ENCODE data around the gene NAA25. TPM values are rescaled to one million over a fixed set of nuclear protein-coding genes. Genes with fewer than 3 reads are reported as not detected.

Gene NAA25
- total RNA-seq, 1 donor from 2014 or later, result 37.4 TPM

- peak overlapping the region; percentile 95 for H3K27ac Mint-ChIP-seq
- no peak overlapping the region for H3K4me3 Mint-ChIP-seq
- TF ChIP-seq, protein P1, sequence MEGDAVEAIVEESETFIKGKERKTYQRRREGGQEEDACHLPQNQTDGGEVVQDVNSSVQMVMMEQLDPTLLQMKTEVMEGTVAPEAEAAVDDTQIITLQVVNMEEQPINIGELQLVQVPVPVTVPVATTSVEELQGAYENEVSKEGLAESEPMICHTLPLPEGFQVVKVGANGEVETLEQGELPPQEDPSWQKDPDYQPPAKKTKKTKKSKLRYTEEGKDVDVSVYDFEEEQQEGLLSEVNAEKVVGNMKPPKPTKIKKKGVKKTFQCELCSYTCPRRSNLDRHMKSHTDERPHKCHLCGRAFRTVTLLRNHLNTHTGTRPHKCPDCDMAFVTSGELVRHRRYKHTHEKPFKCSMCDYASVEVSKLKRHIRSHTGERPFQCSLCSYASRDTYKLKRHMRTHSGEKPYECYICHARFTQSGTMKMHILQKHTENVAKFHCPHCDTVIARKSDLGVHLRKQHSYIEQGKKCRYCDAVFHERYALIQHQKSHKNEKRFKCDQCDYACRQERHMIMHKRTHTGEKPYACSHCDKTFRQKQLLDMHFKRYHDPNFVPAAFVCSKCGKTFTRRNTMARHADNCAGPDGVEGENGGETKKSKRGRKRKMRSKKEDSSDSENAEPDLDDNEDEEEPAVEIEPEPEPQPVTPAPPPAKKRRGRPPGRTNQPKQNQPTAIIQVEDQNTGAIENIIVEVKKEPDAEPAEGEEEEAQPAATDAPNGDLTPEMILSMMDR (IDR thresholded peaks at IDR 0.05; ENCODE audit: unreplicated experiment), result no peak
- H3K36me3 Mint-ChIP-seq, result peaks cover 50% of the 10 kb centered on the region
- H3K27me3 Mint-ChIP-seq (ENCODE audit: low read depth), result no peaks in the 10 kb centered on the region
- H3K9me3 Mint-ChIP-seq, result no peaks in the 10 kb centered on the region
- peak in 1 of 2 experiments; percentile 65 for DNase-seq (ENCODE audit: low spot score in 2 of 2, unreplicated experiment in 2 of 2)
- peaks cover 16% of the 10 kb centered on the region for H3K4me1 Mint-ChIP-seq
These were observed 39.5 kb upstream of the NAA25 start for GRCh38 chr12:112148031-112148513.

DNA sequence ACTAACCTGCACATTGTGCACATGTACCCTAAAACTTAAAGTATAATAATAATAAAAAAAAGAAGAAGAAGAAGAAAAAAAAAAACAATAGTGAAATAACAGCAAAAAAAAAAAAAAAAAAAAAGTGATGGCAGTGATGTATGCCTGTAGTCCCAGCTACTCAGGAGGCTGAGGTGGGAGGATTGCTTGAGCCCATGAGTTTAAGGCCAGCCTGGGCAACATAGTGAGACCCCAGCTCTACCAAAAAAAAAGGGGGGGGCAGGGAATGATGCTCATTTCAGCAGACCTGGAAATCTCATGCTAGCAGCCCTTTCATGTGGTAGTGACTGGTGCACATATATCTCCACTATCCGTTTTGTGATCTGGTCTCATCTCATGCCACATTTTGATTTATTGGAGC lies 37.5 kb upstream of the NAA25 start:
- H3K4me3 Mint-ChIP-seq, result no peak overlapping the region
- H3K36me3 Mint-ChIP-seq, result peaks cover 39% of the 10 kb centered on the region
- H3K4me1 Mint-ChIP-seq, result peaks cover 16% of the 10 kb centered on the region
- no peaks in the 10 kb centered on the region for H3K9me3 Mint-ChIP-seq
- DNase-seq (ENCODE audit: low spot score in 2 of 2, unreplicated experiment in 2 of 2), result no peak
- H3K27me3 Mint-ChIP-seq (ENCODE audit: low read depth), result no peaks in the 10 kb centered on the region
- TF ChIP-seq, protein P1 (IDR thresholded peaks at IDR 0.05; ENCODE audit: unreplicated experiment), result no peak
- H3K27ac Mint-ChIP-seq, result no peak overlapping the region

- no peaks in the 10 kb centered on the region for H3K9me3 Mint-ChIP-seq
These were observed 32.1 kb upstream of the NAA25 start for GRCh38 chr12:112140728-112141127.

GRCh38 chr12:112134731-112135130 lies 26.1 kb upstream of the NAA25 start:
- TF ChIP-seq, protein P1 (IDR thresholded peaks at IDR 0.05; ENCODE audit: unreplicated experiment), result no peak
- Mint-ChIP-seq H3K27me3 (ENCODE audit: low read depth) (no peaks in the 10 kb centered on the region), H3K4me1 (no peaks in the 10 kb centered on the region), H3K4me3 (no peak overlapping the region), H3K27ac (no peak overlapping the region), H3K36me3 (peaks cover 11% of the 10 kb centered on the region), H3K9me3 (no peaks in the 10 kb centered on the region)
- no peak for DNase-seq (ENCODE audit: low spot score in 2 of 2, unreplicated experiment in 2 of 2)

More at GRCh38 chr12:112140728-112141127, 32.1 kb upstream of the NAA25 start:
- H3K4me3 Mint-ChIP-seq, result no peak overlapping the region
- H3K4me1 Mint-ChIP-seq, result no peaks in the 10 kb centered on the region
- H3K36me3 Mint-ChIP-seq, result peaks cover 24% of the 10 kb centered on the region
- no peaks in the 10 kb centered on the region for H3K27me3 Mint-ChIP-seq (ENCODE audit: low read depth)
- DNase-seq (ENCODE audit: low spot score in 2 of 2, unreplicated experiment in 2 of 2), result no peak
- TF ChIP-seq, protein P1 (IDR thresholded peaks at IDR 0.05; ENCODE audit: unreplicated experiment), result no peak
- no peak overlapping the region for H3K27ac Mint-ChIP-seq

DNA sequence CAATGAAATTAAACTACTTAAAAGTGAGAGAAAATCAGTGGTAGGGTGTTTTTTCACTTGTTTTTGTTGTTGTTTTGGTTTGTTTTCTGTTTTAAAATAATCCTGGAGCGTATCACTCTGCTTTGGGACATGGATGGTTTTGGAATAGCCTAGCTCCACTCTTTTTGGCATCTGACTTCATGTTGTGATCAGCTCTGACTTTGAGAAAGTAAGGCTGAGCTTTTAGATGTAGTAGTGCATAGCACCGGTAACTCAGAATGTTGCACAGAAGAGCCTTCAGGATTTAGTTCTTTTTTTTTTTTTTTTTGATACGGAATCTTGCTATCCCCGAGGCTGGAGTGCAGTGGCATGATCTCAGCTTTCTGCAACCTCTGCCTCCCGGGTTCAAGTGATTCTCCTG lies 24.8 kb upstream of the NAA25 start:
- H3K4me3 Mint-ChIP-seq, result no peak overlapping the region
- peaks cover 9% of the 10 kb centered on the region for H3K36me3 Mint-ChIP-seq
- TF ChIP-seq, protein P1 (IDR thresholded peaks at IDR 0.05; ENCODE audit: unreplicated experiment), result no peak
- DNase-seq (ENCODE audit: low spot score in 2 of 2, unreplicated experiment in 2 of 2), result no peak
- H3K9me3 Mint-ChIP-seq, result no peaks in the 10 kb centered on the region
- H3K27me3 Mint-ChIP-seq (ENCODE audit: low read depth), result no peaks in the 10 kb centered on the region
- no peak overlapping the region for H3K27ac Mint-ChIP-seq
- no peaks in the 10 kb centered on the region for H3K4me1 Mint-ChIP-seq

- TF ChIP-seq, protein P1 (IDR thresholded peaks at IDR 0.05; ENCODE audit: unreplicated experiment), result no peak
- DNase-seq (ENCODE audit: low spot score in 2 of 2, unreplicated experiment in 2 of 2), result no peak
- Mint-ChIP-seq H3K27me3 (ENCODE audit: low read depth) (no peaks in the 10 kb centered on the region), H3K4me1 (peaks cover 5% of the 10 kb centered on the region), H3K36me3 (peaks cover 9% of the 10 kb centered on the region), H3K9me3 (no peaks in the 10 kb centered on the region), H3K27ac (peak overlapping the region; percentile 0), H3K4me3 (no peak overlapping the region)
These were observed 23.1 kb upstream of the NAA25 start for GRCh38 chr12:112131686-112132085.
